HepG2 (cell line): ENCODE results near the gene TSHZ2. TPM values are rescaled to one million over a fixed set of nuclear protein-coding genes. Genes with fewer than 3 reads are reported as not detected.

Experiments
- ATAC-seq: fragments of 200-7000 bp; cut with Tn5 transposase; 3 replicates; pipeline ENCODE4 v1.9.1; 2020; ENCODE audit warnings: mild to moderate bottlenecking, moderate library complexity
- BruUV-seq: library from RNA; stranded (reverse); fragments of 400-500 nt; replicated peaks from 2 replicates; lab custom pipeline; 2021; lab: Mats Ljungman, UMichigan
- CTCF ChIA-PET: fragments of 300-600 bp; formaldehyde crosslinking; extraction: SDS; loops from one replicate; lab custom pipeline; 2021; ENCODE audit warnings: low total read pairs, inconsistent platforms, low intra/inter-chr PET ratio; lab: Yijun Ruan, JAX
- POLR2A ChIA-PET: fragments of 350-600 bp; sonication (Branson Sonifier 250); formaldehyde crosslinking; loops from one replicate; lab custom pipeline; 2020; ENCODE audit warnings: antibody characterized with exemption, inconsistent platforms; lab: Yijun Ruan, JAX
- DNase-seq: peaks from one replicate; pipeline ENCODE4 v3.0.0-alpha.2; 2015; ENCODE audit warnings: low spot score
- FAIRE-seq: peaks from 3 replicates; lab custom pipeline; 2011; peaks lifted over from hg19 to GRCh38; lab: Jason Lieb, UNC
- H2AFZ ChIP-seq: one replicate; pipeline ENCODE4 v1.6.1; 2011; ENCODE audit warnings: low read length, inconsistent platforms
- H3K27ac ChIP-seq: fragments of 300-600 bp; 3 replicates; pipeline ENCODE4 v1.8.0; 2011; ENCODE audit warnings: mixed run types, mild to moderate bottlenecking, mixed read lengths, low read length, inconsistent platforms; ENCODE audit not compliant: insufficient read depth; ENCODE audit errors: extremely low read length
- H3K27me3 ChIP-seq, 2 experiments: fragments of 200-600 bp in 1 of 2; 2 replicates in 1 of 2; 3 replicates in 1 of 2; pipeline versions ENCODE4 v1.6.0 to v1.8.0; 2011; ENCODE audit warnings: low read length in 2 of 2, mild to moderate bottlenecking in 2 of 2, moderate library complexity in 2 of 2, inconsistent platforms in 1 of 2; ENCODE audit not compliant: insufficient read depth in 2 of 2, control insufficient read depth in 1 of 2
- H3K36me3 ChIP-seq, 2 experiments: fragments of 200-600 bp in 1 of 2; replicated peaks in 1 of 2; 2 replicates in 1 of 2; 3 replicates in 1 of 2; pipeline versions ENCODE4 v1.5.1 to v1.8.0; 2011; ENCODE audit warnings: low read length in 2 of 2, inconsistent platforms in 1 of 2; ENCODE audit not compliant: insufficient read depth in 2 of 2, control insufficient read depth in 1 of 2
- H3K4me1 ChIP-seq: 2 replicates; pipeline ENCODE4 v1.5.1; 2012; ENCODE audit warnings: low read length, inconsistent platforms; ENCODE audit not compliant: insufficient read depth
- H3K4me2 ChIP-seq: 2 replicates; pipeline ENCODE4 v1.6.0; 2011; ENCODE audit warnings: low read depth, low read length, inconsistent platforms
- H3K4me3 ChIP-seq, 3 experiments: fragments of 200-600 bp in 1 of 3; sonication (generic), shearing (Covaris generic) in 1 of 3; replicated peaks in 1 of 3; 2 replicates each; pipeline ENCODE4 v1.5.1; 2011 to 2016; ENCODE audit warnings: low read length in 3 of 3, inconsistent platforms in 2 of 3, low read depth in 2 of 3, mild to moderate bottlenecking in 2 of 3, control low read depth in 1 of 3, mixed read lengths in 1 of 3; ENCODE audit not compliant: insufficient read depth in 1 of 3
- H3K79me2 ChIP-seq: one replicate; pipeline ENCODE4 v1.6.1; 2011; ENCODE audit warnings: low read length, inconsistent platforms; ENCODE audit not compliant: insufficient read depth
- H3K9ac ChIP-seq: 2 replicates; pipeline ENCODE4 v1.6.0; 2011; ENCODE audit warnings: mild to moderate bottlenecking, low read depth, low read length, inconsistent platforms; ENCODE audit not compliant: insufficient read depth
- H3K9me3 ChIP-seq: 2 replicates; pipeline ENCODE4 v1.5.1; 2012; ENCODE audit warnings: mild to moderate bottlenecking, low read length
- H4K20me1 ChIP-seq: 2 replicates; pipeline ENCODE4 v1.6.0; 2011; ENCODE audit warnings: inconsistent platforms, mild to moderate bottlenecking, low read length, moderate library complexity; ENCODE audit not compliant: insufficient read depth
- GABPA ChIP-seq, 2 experiments: IDR thresholded peaks; 2 replicates each; pipeline ENCODE4 v1.6.1; 2011 to 2016; ENCODE audit warnings: low read depth in 2 of 2, low read length in 1 of 2, missing biosample characterization in 1 of 2, missing genetic modification characterization in 1 of 2
- GABPB1 ChIP-seq: IDR thresholded peaks from 2 replicates; pipeline ENCODE4 v1.6.1; 2016; ENCODE audit warnings: mild to moderate bottlenecking, missing genetic modification reagents, moderate library complexity, missing compliant biosample characterization
- JARID2 ChIP-seq: sonication (generic); formaldehyde crosslinking; IDR thresholded peaks from 2 replicates; pipeline ENCODE4 v1.8.1; 2023; ENCODE audit warnings: missing genetic modification reagents, inconsistent platforms; ENCODE audit not compliant: insufficient replicate concordance
- MED8 ChIP-seq: sonication (generic); formaldehyde crosslinking; IDR thresholded peaks from 2 replicates; pipeline ENCODE4 v1.8.1; 2023; ENCODE audit warnings: mild to moderate bottlenecking, missing genetic modification reagents; ENCODE audit not compliant: insufficient replicate concordance
- MTF1 ChIP-seq: sonication (generic); formaldehyde crosslinking; IDR thresholded peaks from 2 replicates; pipeline ENCODE4 v1.5.0; 2020; ENCODE audit warnings: missing genetic modification reagents
- NONO ChIP-seq, 2 experiments: fragments of 450-650 bp in 1 of 2; sonication (generic) in 1 of 2; formaldehyde crosslinking in 1 of 2; IDR thresholded peaks in 1 of 2; conservative IDR thresholded peaks in 1 of 2; 2 replicates each; pipeline versions ENCODE4 v1.6.1 to v1.8.0; 2017 to 2022; ENCODE audit warnings: mild to moderate bottlenecking in 1 of 2, missing genetic modification reagents in 1 of 2, moderate library complexity in 1 of 2
- ZC3H4 ChIP-seq: sonication (generic); formaldehyde crosslinking; IDR thresholded peaks from 2 replicates; pipeline ENCODE4 v1.4.0; 2020; ENCODE audit warnings: missing genetic modification reagents, borderline replicate concordance
- ZNF709 ChIP-seq: sonication (generic); formaldehyde crosslinking; IDR thresholded peaks from 2 replicates; pipeline ENCODE4 v1.5.0; 2020; ENCODE audit warnings: mild to moderate bottlenecking, missing genetic modification reagents
- WGBS: methylation state at CpG from one replicate; pipeline ENCODE4 v1.1.6; 2017; ENCODE audit warnings: low lambda C conversion rate; 5-methylcytosine and 5-hydroxymethylcytosine counted together
- in situ Hi-C: cut with HindIII; loops from 2 replicates; pipeline ENCODE4 v1.10.0; 2017; ENCODE audit warnings: low pct_unique_long_range_greater_than_20kb; ENCODE audit not compliant: extremely low pct_ligation_motif_present
- intact Hi-C: fragments of 100-400 bp; cut with micrococcal nuclease; formaldehyde crosslinking; loops from one replicate; pipeline ENCODE4 v1.10.0; 2022; ENCODE audit not compliant: unreplicated experiment
- polyA plus RNA-seq, 8 experiments: library from polyadenylated mRNA; depleted of rRNA in 3 of 8; stranded (reverse) in 7 of 8; unstranded in 1 of 8; fragments of >200 nt; fragmentation: Illumina TruSeq in 4 of 8; extraction: Trizol in 4 of 8; gene quantifications; 2 replicates each; pipeline versions ENCODE4 v1.2.1 to v1.2.3, GENCODE V29; 2011 to 2016; ENCODE audit warnings: low read depth in 4 of 8, missing spikeins in 1 of 8, mixed read lengths in 1 of 8; ENCODE audit not compliant: insufficient read depth in 1 of 8
- total RNA-seq, 5 experiments: library from RNA; depleted of rRNA; stranded (reverse); fragments of >200 nt; fragmentation: Illumina TruSeq; extraction: Trizol; gene quantifications; 2 replicates each; pipeline ENCODE4 v1.2.3, GENCODE V29; 2016; ENCODE audit warnings: low read depth in 1 of 5
- TF ChIP-seq, protein P1 (sequence below): sonication (generic); formaldehyde crosslinking; IDR thresholded peaks from 2 replicates; pipeline ENCODE4 v1.4.0; 2020; ENCODE audit warnings: missing genetic modification reagents, mild to moderate bottlenecking, borderline replicate concordance
- TF ChIP-seq, protein P2 (sequence below): IDR thresholded peaks from 2 replicates; pipeline ENCODE4 v1.6.1; 2016; ENCODE audit warnings: low read depth, borderline replicate concordance
- TF ChIP-seq, protein P3 (sequence below): sonication (generic); formaldehyde crosslinking; IDR thresholded peaks from one replicate; pipeline ENCODE4 v1.5.1; 2020; ENCODE audit warnings: mild to moderate bottlenecking, missing genetic modification reagents; ENCODE audit errors: not compliant biosample characterization

The TSHZ2 gene
- total and polyA plus RNA-seq, 2 of the 13 experiments (the other 11 are each of a cell fraction or from before 2014, with no cell fraction given) = 0.01 TPM; not detected in 1

- FAIRE-seq (no peak), DNase-seq (no peak), ATAC-seq (no peak)
- no peak overlapping the region for H3K4me3 ChIP-seq
- H3K27me3 ChIP-seq = peaks cover 0 to under 1% of the 10 kb centered on the region in 2 experiments; a peak in 1 of 5 replicates
- no peaks in the 10 kb centered on the region for H3K4me1 ChIP-seq
- no peaks in the 10 kb centered on the region for H3K36me3 ChIP-seq
- no peak overlapping the region for H3K4me2 ChIP-seq
- ChIA-PET POLR2A (no interaction called here), CTCF (no interaction called here)
- intact Hi-C loops = no loop called here
- no peaks in the 10 kb centered on the region for H3K79me2 ChIP-seq
- WGBS = 42% methylated on average over 4 of the region's 4 CpGs
- BruUV-seq = no TSS peak
- no peak overlapping the region for H3K9ac ChIP-seq
- in situ Hi-C loops = no loop called here
- H3K9me3 ChIP-seq = no peaks in the 10 kb centered on the region
- H2AFZ ChIP-seq = no peak overlapping the region
- no peaks in the 10 kb centered on the region for H4K20me1 ChIP-seq
- no peak overlapping the region for H3K27ac ChIP-seq
- TF ChIP-seq NONO (IDR thresholded peaks at IDR 0.05) (no peak), NONO (CRISPR knock-in tag; conservative IDR thresholded peaks at IDR 0.05) (no peak), JARID2 (CRISPR knock-in tag) (no peak), MTF1 (no peak), MED8 (CRISPR knock-in tag) (no peak), ZNF709 (CRISPR knock-in tag) (no peak), ZC3H4 (no peak), GABPA (IDR thresholded peaks at IDR 0.05; ENCODE audit: low read depth, low read length) (no peak), GABPA (CRISPR knock-in tag; IDR thresholded peaks at IDR 0.05; ENCODE audit: low read depth) (no peak), GABPB1 (no peak)
- TF ChIP-seq, protein P1, sequence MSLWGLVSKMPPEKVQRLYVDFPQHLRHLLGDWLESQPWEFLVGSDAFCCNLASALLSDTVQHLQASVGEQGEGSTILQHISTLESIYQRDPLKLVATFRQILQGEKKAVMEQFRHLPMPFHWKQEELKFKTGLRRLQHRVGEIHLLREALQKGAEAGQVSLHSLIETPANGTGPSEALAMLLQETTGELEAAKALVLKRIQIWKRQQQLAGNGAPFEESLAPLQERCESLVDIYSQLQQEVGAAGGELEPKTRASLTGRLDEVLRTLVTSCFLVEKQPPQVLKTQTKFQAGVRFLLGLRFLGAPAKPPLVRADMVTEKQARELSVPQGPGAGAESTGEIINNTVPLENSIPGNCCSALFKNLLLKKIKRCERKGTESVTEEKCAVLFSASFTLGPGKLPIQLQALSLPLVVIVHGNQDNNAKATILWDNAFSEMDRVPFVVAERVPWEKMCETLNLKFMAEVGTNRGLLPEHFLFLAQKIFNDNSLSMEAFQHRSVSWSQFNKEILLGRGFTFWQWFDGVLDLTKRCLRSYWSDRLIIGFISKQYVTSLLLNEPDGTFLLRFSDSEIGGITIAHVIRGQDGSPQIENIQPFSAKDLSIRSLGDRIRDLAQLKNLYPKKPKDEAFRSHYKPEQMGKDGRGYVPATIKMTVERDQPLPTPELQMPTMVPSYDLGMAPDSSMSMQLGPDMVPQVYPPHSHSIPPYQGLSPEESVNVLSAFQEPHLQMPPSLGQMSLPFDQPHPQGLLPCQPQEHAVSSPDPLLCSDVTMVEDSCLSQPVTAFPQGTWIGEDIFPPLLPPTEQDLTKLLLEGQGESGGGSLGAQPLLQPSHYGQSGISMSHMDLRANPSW = no peak
- TF ChIP-seq, protein P2, sequence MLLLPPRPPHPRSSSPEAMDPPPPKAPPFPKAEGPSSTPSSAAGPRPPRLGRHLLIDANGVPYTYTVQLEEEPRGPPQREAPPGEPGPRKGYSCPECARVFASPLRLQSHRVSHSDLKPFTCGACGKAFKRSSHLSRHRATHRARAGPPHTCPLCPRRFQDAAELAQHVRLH (CRISPR knock-in tag) = no peak
- TF ChIP-seq, protein P3, sequence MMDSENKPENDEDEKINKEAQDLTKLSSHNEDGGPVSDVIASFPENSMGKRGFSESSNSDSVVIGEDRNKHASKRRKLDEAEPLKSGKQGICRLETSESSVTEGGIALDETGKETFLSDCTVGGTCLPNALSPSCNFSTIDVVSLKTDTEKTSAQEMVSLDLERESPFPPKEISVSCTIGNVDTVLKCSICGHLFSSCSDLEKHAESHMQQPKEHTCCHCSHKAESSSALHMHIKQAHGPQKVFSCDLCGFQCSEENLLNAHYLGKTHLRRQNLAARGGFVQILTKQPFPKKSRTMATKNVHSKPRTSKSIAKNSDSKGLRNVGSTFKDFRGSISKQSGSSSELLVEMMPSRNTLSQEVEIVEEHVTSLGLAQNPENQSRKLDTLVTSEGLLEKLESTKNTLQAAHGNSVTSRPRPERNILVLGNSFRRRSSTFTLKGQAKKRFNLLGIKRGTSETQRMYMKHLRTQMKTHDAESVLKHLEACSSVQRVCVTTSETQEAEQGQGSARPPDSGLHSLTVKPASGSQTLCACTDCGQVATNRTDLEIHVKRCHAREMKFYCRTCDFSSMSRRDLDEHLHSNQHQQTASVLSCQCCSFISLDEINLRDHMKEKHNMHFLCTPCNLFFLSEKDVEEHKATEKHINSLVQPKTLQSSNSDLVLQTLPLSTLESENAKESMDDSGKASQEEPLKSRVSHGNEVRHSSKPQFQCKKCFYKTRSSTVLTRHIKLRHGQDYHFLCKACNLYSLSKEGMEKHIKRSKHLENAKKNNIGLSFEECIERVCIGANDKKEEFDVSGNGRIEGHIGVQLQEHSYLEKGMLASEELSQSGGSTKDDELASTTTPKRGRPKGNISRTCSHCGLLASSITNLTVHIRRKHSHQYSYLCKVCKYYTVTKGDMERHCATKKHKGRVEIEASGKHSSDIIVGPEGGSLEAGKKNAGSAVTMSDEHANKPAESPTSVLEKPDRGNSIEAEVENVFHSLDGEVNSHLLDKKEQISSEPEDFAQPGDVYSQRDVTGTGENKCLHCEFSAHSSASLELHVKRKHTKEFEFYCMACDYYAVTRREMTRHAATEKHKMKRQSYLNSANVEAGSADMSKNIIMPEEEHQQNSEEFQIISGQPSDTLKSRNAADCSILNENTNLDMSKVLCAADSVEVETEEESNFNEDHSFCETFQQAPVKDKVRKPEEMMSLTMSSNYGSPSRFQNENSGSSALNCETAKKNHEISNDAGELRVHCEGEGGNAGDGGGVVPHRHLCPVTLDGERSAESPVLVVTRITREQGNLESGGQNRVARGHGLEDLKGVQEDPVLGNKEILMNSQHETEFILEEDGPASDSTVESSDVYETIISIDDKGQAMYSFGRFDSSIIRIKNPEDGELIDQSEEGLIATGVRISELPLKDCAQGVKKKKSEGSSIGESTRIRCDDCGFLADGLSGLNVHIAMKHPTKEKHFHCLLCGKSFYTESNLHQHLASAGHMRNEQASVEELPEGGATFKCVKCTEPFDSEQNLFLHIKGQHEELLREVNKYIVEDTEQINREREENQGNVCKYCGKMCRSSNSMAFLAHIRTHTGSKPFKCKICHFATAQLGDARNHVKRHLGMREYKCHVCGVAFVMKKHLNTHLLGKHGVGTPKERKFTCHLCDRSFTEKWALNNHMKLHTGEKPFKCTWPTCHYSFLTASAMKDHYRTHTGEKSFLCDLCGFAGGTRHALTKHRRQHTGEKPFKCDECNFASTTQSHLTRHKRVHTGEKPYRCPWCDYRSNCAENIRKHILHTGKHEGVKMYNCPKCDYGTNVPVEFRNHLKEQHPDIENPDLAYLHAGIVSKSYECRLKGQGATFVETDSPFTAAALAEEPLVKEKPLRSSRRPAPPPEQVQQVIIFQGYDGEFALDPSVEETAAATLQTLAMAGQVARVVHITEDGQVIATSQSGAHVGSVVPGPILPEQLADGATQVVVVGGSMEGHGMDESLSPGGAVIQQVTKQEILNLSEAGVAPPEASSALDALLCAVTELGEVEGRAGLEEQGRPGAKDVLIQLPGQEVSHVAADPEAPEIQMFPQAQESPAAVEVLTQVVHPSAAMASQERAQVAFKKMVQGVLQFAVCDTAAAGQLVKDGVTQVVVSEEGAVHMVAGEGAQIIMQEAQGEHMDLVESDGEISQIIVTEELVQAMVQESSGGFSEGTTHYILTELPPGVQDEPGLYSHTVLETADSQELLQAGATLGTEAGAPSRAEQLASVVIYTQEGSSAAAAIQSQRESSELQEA = no peak
Observed at GRCh38 chr20:53438368-53438767, 466.2 kb downstream of the TSHZ2 start.
